Ishikawa (cell line): ENCODE results near the gene RPS25.

Experiments used
- CEBPB ChIP-seq: IDR thresholded peaks from 2 replicates; pipeline ENCODE4 v1.6.1; 2012
- CREB1 ChIP-seq: IDR thresholded peaks from 2 replicates; pipeline ENCODE4 v1.6.1; 2012; ENCODE audit warnings: low read depth
- EGR1 ChIP-seq: IDR thresholded peaks from 2 replicates; pipeline ENCODE4 v1.6.1; 2012
- EP300 ChIP-seq: IDR thresholded peaks from 2 replicates; pipeline ENCODE4 v1.6.1; 2012; ENCODE audit warnings: borderline replicate concordance
- FOXM1 ChIP-seq: IDR thresholded peaks from 2 replicates; pipeline ENCODE4 v1.6.1; 2012; ENCODE audit warnings: low read depth, borderline replicate concordance
- NFIC ChIP-seq: IDR thresholded peaks from 2 replicates; pipeline ENCODE4 v1.6.1; 2012
- RAD21 ChIP-seq: IDR thresholded peaks from 2 replicates; pipeline ENCODE4 v1.6.1; 2012; ENCODE audit warnings: low read depth
- REST ChIP-seq: IDR thresholded peaks from 2 replicates; pipeline ENCODE4 v1.6.1; 2012; ENCODE audit warnings: low read depth, mild to moderate bottlenecking
- TAF1 ChIP-seq: IDR thresholded peaks from 2 replicates; pipeline ENCODE4 v1.6.1; 2012; ENCODE audit warnings: low read depth, mild to moderate bottlenecking
- TCF12 ChIP-seq: IDR thresholded peaks from 2 replicates; pipeline ENCODE4 v1.6.1; 2012; ENCODE audit warnings: low read depth
- TEAD4 ChIP-seq: IDR thresholded peaks from 2 replicates; pipeline ENCODE4 v1.6.1; 2012
- YY1 ChIP-seq: IDR thresholded peaks from 2 replicates; pipeline ENCODE4 v1.6.1; 2012; ENCODE audit warnings: low read depth
- ZBTB7A ChIP-seq: IDR thresholded peaks from 2 replicates; pipeline ENCODE4 v1.6.1; 2012; ENCODE audit warnings: low read depth
- TF ChIP-seq, protein P1 (sequence below): IDR thresholded peaks from 2 replicates; pipeline ENCODE4 v1.6.1; 2012
- TF ChIP-seq, protein P2 (sequence below): IDR thresholded peaks from 2 replicates; pipeline ENCODE4 v1.6.1; 2012

The RPS25 gene

DNA sequence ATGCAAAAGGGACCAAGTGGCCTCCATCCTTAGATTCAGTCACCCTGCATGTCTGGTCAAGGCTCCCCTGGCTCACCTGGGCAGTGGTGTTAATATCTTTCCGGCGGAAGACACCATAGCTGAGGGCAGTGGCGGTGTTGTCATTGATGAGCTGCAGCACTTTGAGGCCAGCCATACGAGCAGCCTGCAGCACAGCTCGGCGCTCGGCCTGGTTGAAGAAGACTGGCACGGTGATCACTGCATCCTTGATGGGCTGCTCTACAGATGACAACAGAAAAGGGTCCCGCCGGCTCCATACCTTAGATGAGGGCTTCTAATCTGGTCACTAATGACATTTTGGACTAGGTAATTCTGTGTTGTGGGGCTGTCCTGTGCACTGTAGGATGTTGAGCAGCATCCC, 36.3 kb upstream of the RPS25 start:
- TF ChIP-seq EP300, result no peak

DNA sequence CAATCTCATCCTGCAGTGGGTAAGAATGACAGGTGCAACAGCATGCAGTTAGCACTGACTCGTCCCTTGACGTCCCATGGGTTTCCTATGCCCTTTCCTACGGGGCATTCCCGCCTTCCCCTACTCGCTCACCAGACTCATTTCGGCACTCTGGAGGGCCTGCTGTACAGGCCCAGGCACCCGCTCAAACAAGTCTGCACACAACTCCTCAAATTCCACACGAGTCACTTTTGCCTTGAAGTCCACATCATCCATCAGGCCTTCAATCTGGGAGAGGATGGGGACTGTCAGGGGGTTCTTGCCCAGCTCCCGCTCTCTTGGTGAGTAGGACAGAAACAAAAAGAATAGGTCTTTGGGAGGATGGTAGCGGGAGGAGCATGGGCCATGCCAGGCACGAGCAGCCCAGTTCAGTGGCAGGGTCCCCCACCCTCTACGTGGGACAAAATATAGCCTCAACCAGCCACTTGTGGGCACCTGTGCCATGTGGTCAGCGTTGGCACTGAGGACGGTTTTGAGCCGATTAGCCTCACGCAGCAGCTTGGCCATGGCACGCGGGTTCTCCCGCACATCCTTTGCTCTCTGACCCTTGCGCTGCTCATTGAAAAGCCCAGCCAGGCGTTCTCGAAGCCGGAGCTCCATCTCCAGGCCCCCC, 34.1 kb upstream of the RPS25 start:
- TF ChIP-seq EGR1 (no peak), TAF1 (no peak), FOXM1 (no peak), TEAD4 (no peak), CEBPB (no peak), REST (no peak), NFIC (no peak), TCF12 (no peak), ZBTB7A (no peak), YY1 (no peak), CREB1 (no peak), RAD21 (no peak), EP300 (no peak)
- TF ChIP-seq, protein P1, sequence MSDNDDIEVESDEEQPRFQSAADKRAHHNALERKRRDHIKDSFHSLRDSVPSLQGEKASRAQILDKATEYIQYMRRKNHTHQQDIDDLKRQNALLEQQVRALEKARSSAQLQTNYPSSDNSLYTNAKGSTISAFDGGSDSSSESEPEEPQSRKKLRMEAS, result no peak
- TF ChIP-seq, protein P2, sequence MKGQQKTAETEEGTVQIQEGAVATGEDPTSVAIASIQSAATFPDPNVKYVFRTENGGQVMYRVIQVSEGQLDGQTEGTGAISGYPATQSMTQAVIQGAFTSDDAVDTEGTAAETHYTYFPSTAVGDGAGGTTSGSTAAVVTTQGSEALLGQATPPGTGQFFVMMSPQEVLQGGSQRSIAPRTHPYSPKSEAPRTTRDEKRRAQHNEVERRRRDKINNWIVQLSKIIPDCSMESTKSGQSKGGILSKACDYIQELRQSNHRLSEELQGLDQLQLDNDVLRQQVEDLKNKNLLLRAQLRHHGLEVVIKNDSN, result no peak

GRCh38 chr11:119051440-119052162, 33.5 kb upstream of the RPS25 start:
- TF ChIP-seq, protein P1, result no peak
- no peak for TF ChIP-seq EP300
- no peak for TF ChIP-seq TEAD4
- no peak for TF ChIP-seq NFIC

- TF ChIP-seq, protein P1, result no peak
- TF ChIP-seq TEAD4, result no peak
- TF ChIP-seq REST, result no peak
- TF ChIP-seq TCF12, result no peak
- no peak for TF ChIP-seq YY1
- no peak for TF ChIP-seq EGR1
- no peak for TF ChIP-seq EP300
- no peak for TF ChIP-seq CEBPB
Measured at GRCh38 chr11:119049081-119049480, 30.9 kb upstream of the RPS25 start.

GRCh38 chr11:119048644-119049043, 30.5 kb upstream of the RPS25 start:
- TF ChIP-seq CEBPB (no peak), TCF12 (no peak), EGR1 (no peak), RAD21 (no peak), FOXM1 (no peak), YY1 (no peak), REST (no peak), TAF1 (no peak), TEAD4 (no peak), ZBTB7A (no peak), NFIC (no peak), EP300 (no peak), CREB1 (no peak)
- TF ChIP-seq, protein P2, result no peak
- TF ChIP-seq, protein P1, result no peak
